ENCODE results near the gene MFAP4.

MFAP4 gene

GRCh38 chr17:19363460-19364035 is 23.4 kb downstream of the MFAP4 start:
- Histone ChIP-seq H3K4me2 (ENCODE audit: low read depth, low read length, poor library complexity, severe bottlenecking) (peak overlapping the region; percentile 72), H3K9ac (ENCODE audit: low read depth, low read length, poor library complexity, severe bottlenecking) (no peak overlapping the region), H2AFZ (ENCODE audit: low read length) (peak overlapping the region; percentile 92), H3K79me2 (ENCODE audit: insufficient read depth, low read length) (no peaks in the 10 kb centered on the region), H3K27me3 (ENCODE audit: insufficient read depth, low read length, poor library complexity, severe bottlenecking) (no peaks in the 10 kb centered on the region), H3F3A (ENCODE audit: low read depth) (no peaks in the 10 kb centered on the region), H3K36me3 (ENCODE audit: insufficient read depth, low read length) (no peaks in the 10 kb centered on the region), H3K4me1 (ENCODE audit: insufficient read depth, low read length, poor library complexity, severe bottlenecking) (no peaks in the 10 kb centered on the region), H3K9me3 (ENCODE audit: insufficient read depth, low read depth, low read length) (no peaks in the 10 kb centered on the region), H4K20me1 (ENCODE audit: insufficient read depth, low read length, poor library complexity, severe bottlenecking) (no peaks in the 10 kb centered on the region), H3K4me3 (ENCODE audit: low read length, poor library complexity, severe bottlenecking) (no peak overlapping the region), H3K9me2 (replicated peaks; ENCODE audit: low read depth, low read length) (no peaks in the 10 kb centered on the region)
- TF ChIP-seq, protein P1, sequence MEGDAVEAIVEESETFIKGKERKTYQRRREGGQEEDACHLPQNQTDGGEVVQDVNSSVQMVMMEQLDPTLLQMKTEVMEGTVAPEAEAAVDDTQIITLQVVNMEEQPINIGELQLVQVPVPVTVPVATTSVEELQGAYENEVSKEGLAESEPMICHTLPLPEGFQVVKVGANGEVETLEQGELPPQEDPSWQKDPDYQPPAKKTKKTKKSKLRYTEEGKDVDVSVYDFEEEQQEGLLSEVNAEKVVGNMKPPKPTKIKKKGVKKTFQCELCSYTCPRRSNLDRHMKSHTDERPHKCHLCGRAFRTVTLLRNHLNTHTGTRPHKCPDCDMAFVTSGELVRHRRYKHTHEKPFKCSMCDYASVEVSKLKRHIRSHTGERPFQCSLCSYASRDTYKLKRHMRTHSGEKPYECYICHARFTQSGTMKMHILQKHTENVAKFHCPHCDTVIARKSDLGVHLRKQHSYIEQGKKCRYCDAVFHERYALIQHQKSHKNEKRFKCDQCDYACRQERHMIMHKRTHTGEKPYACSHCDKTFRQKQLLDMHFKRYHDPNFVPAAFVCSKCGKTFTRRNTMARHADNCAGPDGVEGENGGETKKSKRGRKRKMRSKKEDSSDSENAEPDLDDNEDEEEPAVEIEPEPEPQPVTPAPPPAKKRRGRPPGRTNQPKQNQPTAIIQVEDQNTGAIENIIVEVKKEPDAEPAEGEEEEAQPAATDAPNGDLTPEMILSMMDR (conservative IDR thresholded peaks at IDR 0.05; ENCODE audit: low read length), result no peak
- no peak for TF ChIP-seq EZH2phosphoT487 (IDR thresholded peaks at IDR 0.05; ENCODE audit: borderline replicate concordance)

DNA sequence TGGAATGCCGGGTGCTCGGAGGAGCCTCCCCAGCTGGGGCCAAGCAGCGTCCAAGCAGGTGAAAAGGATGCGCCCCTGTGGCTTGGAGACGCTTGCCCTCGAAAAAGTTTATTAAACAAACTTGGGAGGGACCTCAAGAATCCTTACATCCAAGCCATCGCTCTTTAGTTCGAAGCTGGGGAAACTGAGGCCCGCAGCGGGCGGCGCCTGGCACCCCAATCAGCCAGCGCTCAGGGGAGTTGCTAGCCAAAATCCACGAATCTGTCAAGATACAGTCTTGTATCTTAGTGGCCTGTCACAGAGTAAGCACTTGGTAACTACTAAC is 23.9 kb downstream of the MFAP4 start:
- no peaks in the 10 kb centered on the region for H4K20me1 ChIP-seq (ENCODE audit: insufficient read depth, low read length, poor library complexity, severe bottlenecking)
- no peaks in the 10 kb centered on the region for H3K27me3 ChIP-seq (ENCODE audit: insufficient read depth, low read length, poor library complexity, severe bottlenecking)
- TF ChIP-seq EZH2phosphoT487 (IDR thresholded peaks at IDR 0.05; ENCODE audit: borderline replicate concordance), result no peak
- TF ChIP-seq, protein P1 (conservative IDR thresholded peaks at IDR 0.05; ENCODE audit: low read length), result no peak; the same call in 1 of the 2 replicates
- no peak overlapping the region for H3K9ac ChIP-seq (ENCODE audit: low read depth, low read length, poor library complexity, severe bottlenecking)
- no peaks in the 10 kb centered on the region for H3F3A ChIP-seq (ENCODE audit: low read depth)
- H3K9me3 ChIP-seq (ENCODE audit: insufficient read depth, low read depth, low read length), result no peaks in the 10 kb centered on the region
- H3K9me2 ChIP-seq (replicated peaks; ENCODE audit: low read depth, low read length), result no peaks in the 10 kb centered on the region
- H2AFZ ChIP-seq (ENCODE audit: low read length), result peak overlapping the region; percentile 92
- H3K4me1 ChIP-seq (ENCODE audit: insufficient read depth, low read length, poor library complexity, severe bottlenecking), result no peaks in the 10 kb centered on the region
- H3K36me3 ChIP-seq (ENCODE audit: insufficient read depth, low read length), result no peaks in the 10 kb centered on the region
- peak overlapping the region; percentile 72 for H3K4me2 ChIP-seq (ENCODE audit: low read depth, low read length, poor library complexity, severe bottlenecking)
- peak overlapping the region; percentile 74 for H3K4me3 ChIP-seq (ENCODE audit: low read length, poor library complexity, severe bottlenecking)
- no peaks in the 10 kb centered on the region for H3K79me2 ChIP-seq (ENCODE audit: insufficient read depth, low read length)

DNA sequence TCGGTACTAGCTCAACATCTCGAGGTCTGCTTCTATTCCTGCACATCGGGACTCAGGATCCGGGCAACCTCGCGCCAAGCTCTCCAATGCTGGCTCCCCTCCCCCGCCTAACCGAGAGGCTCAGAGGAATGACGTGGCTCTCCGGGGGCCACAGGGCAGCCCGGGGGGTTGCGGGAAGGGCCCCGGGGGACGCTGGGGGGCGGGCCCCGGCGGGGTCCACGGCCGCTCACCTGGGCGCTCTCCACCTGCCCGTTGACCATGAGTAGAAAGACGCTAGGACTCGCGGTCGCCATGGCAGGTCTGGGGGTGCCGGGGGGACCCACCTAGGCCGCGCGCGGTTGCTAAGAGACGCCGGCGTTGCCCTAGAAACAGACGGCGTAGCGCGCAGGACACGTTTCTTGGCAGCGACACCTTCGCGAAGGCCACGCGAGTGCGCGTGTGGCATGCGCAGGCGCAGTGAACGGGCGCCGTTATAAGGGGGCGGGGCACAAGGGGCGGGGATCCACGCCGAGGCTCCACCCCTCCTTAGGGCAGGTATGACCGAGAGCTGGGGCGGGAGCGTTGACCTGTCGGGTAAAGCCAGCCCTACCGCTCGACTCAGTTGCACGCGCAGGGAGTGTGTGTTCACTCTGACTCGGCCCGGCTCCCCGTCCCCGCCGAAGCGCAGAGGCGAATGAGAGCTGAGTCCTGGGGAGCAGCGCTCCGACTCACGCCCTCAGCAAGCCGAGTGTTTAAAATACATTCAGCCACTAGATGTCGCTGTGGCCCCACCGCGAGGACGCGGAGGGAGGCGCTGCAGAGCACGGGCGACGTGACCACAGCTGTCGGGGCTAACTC is 24.5 kb downstream of the MFAP4 start, which contains the start of gene B9D1:
Gene B9D1, minus strand, starts transcription at position 447 of the 837 bp plus-strand sequence. Its CDS starts 154 bp downstream, at position 293.
- no peak within 1 kb of the TSS for H3K9ac ChIP-seq (ENCODE audit: low read depth, low read length, poor library complexity, severe bottlenecking)
- H3K9me3 ChIP-seq (ENCODE audit: insufficient read depth, low read depth, low read length), result no peaks in the 10 kb centered on the region
- TF ChIP-seq EZH2phosphoT487 (IDR thresholded peaks at IDR 0.05; ENCODE audit: borderline replicate concordance), result no peak
- TF ChIP-seq, protein P1 (conservative IDR thresholded peaks at IDR 0.05; ENCODE audit: low read length), result peak; percentile 95
- no peaks in the 10 kb centered on the region for H3K79me2 ChIP-seq (ENCODE audit: insufficient read depth, low read length)
- no peaks in the 10 kb centered on the region for H3F3A ChIP-seq (ENCODE audit: low read depth)
- peak within 1 kb of the TSS; percentile 92 for H2AFZ ChIP-seq (ENCODE audit: low read length)
- no peaks in the 10 kb centered on the region for H3K27me3 ChIP-seq (ENCODE audit: insufficient read depth, low read length, poor library complexity, severe bottlenecking)
- no peaks in the 10 kb centered on the region for H3K4me1 ChIP-seq (ENCODE audit: insufficient read depth, low read length, poor library complexity, severe bottlenecking)
- peak within 1 kb of the TSS; percentile 74 for H3K4me3 ChIP-seq (ENCODE audit: low read length, poor library complexity, severe bottlenecking)
- H3K9me2 ChIP-seq (replicated peaks; ENCODE audit: low read depth, low read length), result no peaks in the 10 kb centered on the region
- peak within 1 kb of the TSS; percentile 72 for H3K4me2 ChIP-seq (ENCODE audit: low read depth, low read length, poor library complexity, severe bottlenecking)
- no peaks in the 10 kb centered on the region for H3K36me3 ChIP-seq (ENCODE audit: insufficient read depth, low read length)
- no peaks in the 10 kb centered on the region for H4K20me1 ChIP-seq (ENCODE audit: insufficient read depth, low read length, poor library complexity, severe bottlenecking)

Measured in Loucy (cell line).